Astrocyte (in vitro differentiated cells and primary cell): ENCODE measurements around the gene MATN4. TPM values are rescaled to one million over a fixed set of nuclear protein-coding genes. Genes with fewer than 3 reads are reported as not detected.

Experiments used
- DNase-seq: peaks from one replicate; pipeline ENCODE4 v3.0.0-alpha.2; 2010; ENCODE audit warnings: low read depth
- FAIRE-seq: peaks from 2 replicates; lab custom pipeline; 2011; peaks lifted over from hg19 to GRCh38; lab: Jason Lieb, UNC
- H2AFZ ChIP-seq: 2 replicates; pipeline ENCODE4 v1.6.0; 2012; ENCODE audit warnings: low read depth, low read length, inconsistent platforms
- H3K27ac ChIP-seq: 2 replicates; pipeline ENCODE4 v1.5.1; 2011; ENCODE audit warnings: low read depth, low read length, inconsistent platforms
- H3K27me3 ChIP-seq: 2 replicates; pipeline ENCODE4 v1.6.0; 2011; ENCODE audit warnings: low read length, inconsistent platforms; ENCODE audit not compliant: insufficient read depth
- H3K36me3 ChIP-seq: 2 replicates; pipeline ENCODE4 v1.5.1; 2011; ENCODE audit warnings: low read length, inconsistent platforms; ENCODE audit not compliant: insufficient read depth
- H3K4me1 ChIP-seq: 2 replicates; pipeline ENCODE4 v1.5.1; 2011; ENCODE audit warnings: low read length, inconsistent platforms; ENCODE audit not compliant: insufficient read depth
- H3K4me2 ChIP-seq: 2 replicates; pipeline ENCODE4 v1.6.0; 2012; ENCODE audit warnings: low read length, inconsistent platforms
- H3K4me3 ChIP-seq: 2 replicates; pipeline ENCODE4 v1.5.1; 2011; ENCODE audit warnings: low read depth, mild to moderate bottlenecking, low read length, inconsistent platforms; ENCODE audit not compliant: insufficient read depth
- H3K79me2 ChIP-seq: 2 replicates; pipeline ENCODE4 v1.6.0; 2012; ENCODE audit warnings: mild to moderate bottlenecking, low read length, inconsistent platforms; ENCODE audit not compliant: insufficient read depth
- H3K9ac ChIP-seq: 2 replicates; pipeline ENCODE4 v1.6.0; 2012; ENCODE audit warnings: mild to moderate bottlenecking, low read length, inconsistent platforms
- H3K9me3 ChIP-seq: 2 replicates; pipeline ENCODE4 v1.5.1; 2012; ENCODE audit warnings: low read depth, mild to moderate bottlenecking, low read length, inconsistent platforms; ENCODE audit not compliant: insufficient read depth
- H4K20me1 ChIP-seq: 2 replicates; pipeline ENCODE4 v1.6.0; 2012; ENCODE audit warnings: low read length, inconsistent platforms; ENCODE audit not compliant: insufficient read depth
- H3K27ac Mint-ChIP-seq: one replicate; pipeline ENCODE4 v1.8.0; 2021; ENCODE audit warnings: mild to moderate bottlenecking, mixed read lengths; ENCODE audit not compliant: unreplicated experiment
- H3K27me3 Mint-ChIP-seq: one replicate; pipeline ENCODE4 v1.8.0; 2021; ENCODE audit warnings: low read depth, mixed read lengths; ENCODE audit not compliant: unreplicated experiment
- H3K36me3 Mint-ChIP-seq: one replicate; pipeline ENCODE4 v1.8.0; 2021; ENCODE audit warnings: low read depth, mixed read lengths; ENCODE audit not compliant: unreplicated experiment
- H3K4me1 Mint-ChIP-seq: one replicate; pipeline ENCODE4 v1.8.0; 2021; ENCODE audit warnings: low read depth, mixed read lengths; ENCODE audit not compliant: unreplicated experiment
- H3K4me3 Mint-ChIP-seq: one replicate; pipeline ENCODE4 v1.8.0; 2021; ENCODE audit warnings: mild to moderate bottlenecking, moderate library complexity, mixed read lengths; ENCODE audit not compliant: unreplicated experiment
- H3K9me3 Mint-ChIP-seq: one replicate; pipeline ENCODE4 v1.8.0; 2021; ENCODE audit warnings: mild to moderate bottlenecking, mixed read lengths; ENCODE audit not compliant: unreplicated experiment
- CTCF ChIP-seq: IDR thresholded peaks from 2 replicates; pipeline ENCODE4 v1.5.1; 2011; ENCODE audit warnings: low read depth, mild to moderate bottlenecking, inconsistent platforms, low read length, moderate library complexity; ENCODE audit not compliant: insufficient read depth
- EZH2 ChIP-seq: IDR thresholded peaks from 2 replicates; pipeline ENCODE4 v1.6.1; 2012; ENCODE audit warnings: mild to moderate bottlenecking, low read length, inconsistent platforms; ENCODE audit not compliant: insufficient read depth
- total RNA-seq: library from RNA; stranded (reverse); gene quantifications from 2 replicates; pipeline ENCODE4 v1.2.1, GENCODE V29; 2021

Gene MATN4
- total RNA-seq, 1 donor from 2014 or later, result 0.20 TPM

GRCh38 chr20:45258664-45259063 lies 49.4 kb downstream of the MATN4 start:
- H3K4me1 ChIP-seq, result no peaks in the 10 kb centered on the region
- no peak overlapping the region for H3K4me2 ChIP-seq
- no peak for DNase-seq
- Mint-ChIP-seq H3K4me1 (no peaks in the 10 kb centered on the region), H3K27me3 (peaks cover 7% of the 10 kb centered on the region), H3K27ac (no peak overlapping the region), H3K36me3 (no peaks in the 10 kb centered on the region), H3K9me3 (no peaks in the 10 kb centered on the region), H3K4me3 (no peak overlapping the region)
- H3K27me3 ChIP-seq, result peaks cover 8% of the 10 kb centered on the region
- no peak overlapping the region for H3K9ac ChIP-seq
- H2AFZ ChIP-seq, result no peak overlapping the region
- H4K20me1 ChIP-seq, result no peaks in the 10 kb centered on the region
- no peaks in the 10 kb centered on the region for H3K36me3 ChIP-seq
- no peaks in the 10 kb centered on the region for H3K9me3 ChIP-seq
- no peak for FAIRE-seq
- no peak overlapping the region for H3K27ac ChIP-seq
- no peak overlapping the region for H3K4me3 ChIP-seq
- TF ChIP-seq CTCF (no peak), EZH2 (no peak)
- H3K79me2 ChIP-seq, result no peaks in the 10 kb centered on the region

GRCh38 chr20:45258259-45258658 lies 49.8 kb downstream of the MATN4 start:
- H3K4me3 Mint-ChIP-seq, result no peak overlapping the region
- Histone ChIP-seq H3K36me3 (no peaks in the 10 kb centered on the region), H3K9ac (no peak overlapping the region), H3K79me2 (no peaks in the 10 kb centered on the region), H3K27ac (no peak overlapping the region), H3K4me2 (no peak overlapping the region), H3K27me3 (peaks cover 8% of the 10 kb centered on the region), H3K4me1 (no peaks in the 10 kb centered on the region), H3K4me3 (no peak overlapping the region), H2AFZ (no peak overlapping the region), H3K9me3 (no peaks in the 10 kb centered on the region), H4K20me1 (no peaks in the 10 kb centered on the region)
- no peaks in the 10 kb centered on the region for H3K36me3 Mint-ChIP-seq
- no peaks in the 10 kb centered on the region for H3K9me3 Mint-ChIP-seq
- FAIRE-seq (no peak), DNase-seq (no peak)
- no peak overlapping the region for H3K27ac Mint-ChIP-seq
- H3K27me3 Mint-ChIP-seq, result peaks cover 9% of the 10 kb centered on the region
- H3K4me1 Mint-ChIP-seq, result no peaks in the 10 kb centered on the region
- TF ChIP-seq CTCF, result no peak
- no peak for TF ChIP-seq EZH2

- H3K4me1 Mint-ChIP-seq, result no peaks in the 10 kb centered on the region
Observed at GRCh38 chr20:45257711-45258110, 50.4 kb downstream of the MATN4 start.

More at GRCh38 chr20:45257711-45258110, 50.4 kb downstream of the MATN4 start:
- no peak overlapping the region for H3K4me3 Mint-ChIP-seq
- Histone ChIP-seq H3K27me3 (peaks cover 8% of the 10 kb centered on the region), H3K4me3 (no peak overlapping the region), H3K9ac (no peak overlapping the region), H4K20me1 (no peaks in the 10 kb centered on the region), H3K4me2 (no peak overlapping the region), H3K27ac (no peak overlapping the region), H3K79me2 (no peaks in the 10 kb centered on the region), H3K9me3 (no peaks in the 10 kb centered on the region), H3K4me1 (no peaks in the 10 kb centered on the region), H2AFZ (no peak overlapping the region), H3K36me3 (no peaks in the 10 kb centered on the region)
- FAIRE-seq (no peak), DNase-seq (no peak)
- H3K9me3 Mint-ChIP-seq, result no peaks in the 10 kb centered on the region
- TF ChIP-seq EZH2 (no peak), CTCF (no peak)
- no peak overlapping the region for H3K27ac Mint-ChIP-seq
- H3K27me3 Mint-ChIP-seq, result peaks cover 12% of the 10 kb centered on the region
- no peaks in the 10 kb centered on the region for H3K36me3 Mint-ChIP-seq
